Measurements from ENCODE around the gene NTM. TPM values are rescaled to one million over a fixed set of nuclear protein-coding genes. Genes with fewer than 3 reads are reported as not detected.

The NTM gene
- total RNA-seq, 1 experiment from 2014 or later, result 2.7 TPM

DNA sequence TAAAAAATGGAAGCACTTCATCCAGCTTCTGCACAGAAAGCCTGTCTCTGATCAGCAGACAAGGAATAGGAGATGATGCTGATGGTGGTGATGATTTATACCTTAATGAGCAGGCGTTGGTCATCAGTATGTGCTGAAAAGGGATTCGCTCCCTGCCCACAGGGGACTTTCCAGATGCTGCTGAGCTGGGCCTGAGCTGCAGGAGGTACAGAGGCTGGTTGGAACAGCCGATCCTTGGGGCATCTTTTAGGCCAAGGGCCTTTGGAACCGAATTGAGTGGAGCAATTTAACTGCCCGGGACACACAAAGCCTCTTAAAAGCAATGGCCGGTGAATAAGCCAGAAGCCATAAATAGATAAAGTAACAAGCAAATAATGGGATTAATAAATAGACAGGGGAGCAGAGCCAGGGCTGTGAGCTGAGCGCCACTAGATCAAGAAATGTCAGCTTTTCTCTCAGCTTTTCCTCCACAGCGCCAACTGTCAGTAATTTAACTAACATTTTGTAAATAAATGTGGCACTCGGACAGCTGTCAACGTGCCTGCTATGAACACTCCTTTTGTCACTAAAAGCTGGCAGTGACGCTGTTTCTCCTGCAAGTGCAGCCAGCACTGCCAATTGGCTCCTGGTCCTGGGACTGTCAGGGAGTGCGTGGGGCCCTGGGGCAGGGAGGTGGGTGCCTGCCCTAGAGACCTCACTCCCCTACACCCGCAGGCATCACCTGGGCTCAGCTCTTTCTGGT, 562.3 kb downstream of the NTM start:
- no peaks in the 10 kb centered on the region for H3K36me3 ChIP-seq (replicated peaks; ENCODE audit: control insufficient read depth, insufficient read depth, low read length)
- DNase-seq, result no peak
- no peaks in the 10 kb centered on the region for H3K27me3 ChIP-seq (ENCODE audit: control insufficient read depth, insufficient read depth, low read length)
- no peak overlapping the region for H3K4me3 ChIP-seq (ENCODE audit: insufficient read depth, low read depth, low read length)

GRCh38 chr11:131934006-131934405, 563.6 kb downstream of the NTM start:
- no peaks in the 10 kb centered on the region for H3K36me3 ChIP-seq (replicated peaks; ENCODE audit: control insufficient read depth, insufficient read depth, low read length)
- DNase-seq, result no peak
- H3K27me3 ChIP-seq (ENCODE audit: control insufficient read depth, insufficient read depth, low read length), result no peaks in the 10 kb centered on the region
- no peak overlapping the region for H3K4me3 ChIP-seq (ENCODE audit: insufficient read depth, low read depth, low read length)

- H3K4me3 ChIP-seq (ENCODE audit: insufficient read depth, low read depth, low read length), result no peak overlapping the region
- no peaks in the 10 kb centered on the region for H3K27me3 ChIP-seq (ENCODE audit: control insufficient read depth, insufficient read depth, low read length)
- no peak for DNase-seq
- H3K36me3 ChIP-seq (replicated peaks; ENCODE audit: control insufficient read depth, insufficient read depth, low read length), result no peaks in the 10 kb centered on the region
These were observed 567.9 kb downstream of the NTM start for GRCh38 chr11:131938351-131938751.

DNA sequence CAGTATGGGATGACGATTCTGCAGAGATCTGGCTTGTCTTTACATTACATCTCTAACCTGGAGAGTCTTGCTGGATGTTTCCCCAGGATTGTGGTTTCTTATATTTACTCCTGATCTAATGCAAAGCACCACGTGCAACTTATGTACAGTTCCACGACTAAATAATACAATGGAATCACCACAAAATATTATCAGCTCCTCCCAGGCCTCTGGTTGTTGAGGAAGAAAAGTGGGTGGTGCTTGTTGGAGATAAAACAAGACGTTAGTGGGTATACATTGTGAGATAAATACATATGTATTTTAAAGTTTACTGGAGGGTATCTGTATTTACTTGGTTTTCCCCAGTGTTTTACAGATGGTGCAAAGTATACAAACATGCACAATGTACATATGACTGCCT, 569.7 kb downstream of the NTM start:
- no peak for DNase-seq
- H3K36me3 ChIP-seq (replicated peaks; ENCODE audit: control insufficient read depth, insufficient read depth, low read length), result no peaks in the 10 kb centered on the region
- H3K4me3 ChIP-seq (ENCODE audit: insufficient read depth, low read depth, low read length), result no peak overlapping the region
- H3K27me3 ChIP-seq (ENCODE audit: control insufficient read depth, insufficient read depth, low read length), result no peaks in the 10 kb centered on the region

- no peak for DNase-seq
These were observed 572.5 kb downstream of the NTM start for GRCh38 chr11:131942878-131943277.

GRCh38 chr11:131943295-131943694, 572.9 kb downstream of the NTM start:
- H3K4me3 ChIP-seq (ENCODE audit: insufficient read depth, low read depth, low read length), result no peak overlapping the region
- H3K36me3 ChIP-seq (replicated peaks; ENCODE audit: control insufficient read depth, insufficient read depth, low read length), result no peaks in the 10 kb centered on the region
- no peak for DNase-seq
- no peaks in the 10 kb centered on the region for H3K27me3 ChIP-seq (ENCODE audit: control insufficient read depth, insufficient read depth, low read length)

More at GRCh38 chr11:131942878-131943277, 572.5 kb downstream of the NTM start:
- Histone ChIP-seq H3K4me3 (ENCODE audit: insufficient read depth, low read depth, low read length) (no peak overlapping the region), H3K36me3 (replicated peaks; ENCODE audit: control insufficient read depth, insufficient read depth, low read length) (no peaks in the 10 kb centered on the region), H3K27me3 (ENCODE audit: control insufficient read depth, insufficient read depth, low read length) (no peaks in the 10 kb centered on the region)

DNA sequence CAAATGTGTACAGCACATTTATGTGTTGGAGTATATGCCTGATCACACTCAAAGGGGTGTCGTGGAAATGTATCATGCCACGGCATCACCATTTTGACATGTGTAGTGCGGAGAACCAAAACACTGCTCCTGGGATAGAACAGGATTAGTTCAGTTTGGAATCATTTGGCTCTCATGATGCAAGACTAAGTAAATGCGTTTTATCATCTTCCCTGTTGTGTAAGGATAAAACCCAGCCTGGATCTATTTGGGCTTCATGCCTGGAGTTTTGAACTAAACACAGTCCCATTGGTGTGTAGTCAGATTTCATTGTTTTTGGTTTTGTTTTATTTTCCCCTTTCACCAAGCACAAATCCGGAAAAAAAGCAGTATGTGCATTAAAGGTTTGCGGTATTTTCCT, 574.3 kb downstream of the NTM start:
- DNase-seq, result no peak
- no peaks in the 10 kb centered on the region for H3K36me3 ChIP-seq (replicated peaks; ENCODE audit: control insufficient read depth, insufficient read depth, low read length)
- H3K27me3 ChIP-seq (ENCODE audit: control insufficient read depth, insufficient read depth, low read length), result no peaks in the 10 kb centered on the region
- no peak overlapping the region for H3K4me3 ChIP-seq (ENCODE audit: insufficient read depth, low read depth, low read length)

DNA sequence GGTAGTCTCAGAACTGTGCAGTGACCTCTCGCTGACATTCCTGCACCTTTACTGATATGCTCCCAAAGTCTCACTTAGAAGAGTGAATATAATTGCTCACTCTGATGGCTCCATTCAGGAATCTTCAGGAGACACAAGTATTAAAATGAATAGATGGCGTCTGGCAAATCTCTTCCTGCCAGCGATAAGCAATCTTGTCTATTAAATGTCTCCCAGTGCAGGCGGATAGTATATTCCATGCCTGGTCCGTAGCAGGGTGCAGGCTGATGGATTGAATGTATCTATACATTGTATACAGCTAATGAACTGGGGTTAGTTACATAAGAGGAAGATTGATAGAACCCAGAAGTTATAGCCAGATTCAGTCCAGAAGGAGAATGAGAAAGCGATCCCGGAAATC, 575.3 kb downstream of the NTM start:
- no peaks in the 10 kb centered on the region for H3K27me3 ChIP-seq (ENCODE audit: control insufficient read depth, insufficient read depth, low read length)
- no peaks in the 10 kb centered on the region for H3K36me3 ChIP-seq (replicated peaks; ENCODE audit: control insufficient read depth, insufficient read depth, low read length)
- DNase-seq, result no peak
- no peak overlapping the region for H3K4me3 ChIP-seq (ENCODE audit: insufficient read depth, low read depth, low read length)

DNA sequence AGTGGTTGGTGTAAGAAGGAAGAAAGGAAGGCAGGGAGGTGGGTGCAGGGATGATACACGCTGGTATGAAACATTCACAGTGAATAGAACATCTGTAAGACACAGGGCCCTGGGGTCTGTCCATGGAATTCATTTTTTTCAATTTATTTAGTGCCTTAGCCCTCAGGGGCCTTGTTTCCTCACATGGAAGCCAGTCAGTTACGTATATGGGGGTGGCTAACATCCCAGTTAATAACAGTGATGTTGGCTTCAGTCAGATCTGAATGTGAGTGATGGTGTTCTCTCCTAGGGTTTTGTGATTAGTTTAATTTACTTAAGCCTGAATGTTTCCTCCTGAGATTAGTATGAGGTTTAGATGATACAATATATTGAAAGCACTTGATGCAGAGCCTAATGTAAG, 577.1 kb downstream of the NTM start:
- no peak overlapping the region for H3K4me3 ChIP-seq (ENCODE audit: insufficient read depth, low read depth, low read length)
- DNase-seq, result no peak
- H3K27me3 ChIP-seq (ENCODE audit: control insufficient read depth, insufficient read depth, low read length), result no peaks in the 10 kb centered on the region
- no peaks in the 10 kb centered on the region for H3K36me3 ChIP-seq (replicated peaks; ENCODE audit: control insufficient read depth, insufficient read depth, low read length)

DNA sequence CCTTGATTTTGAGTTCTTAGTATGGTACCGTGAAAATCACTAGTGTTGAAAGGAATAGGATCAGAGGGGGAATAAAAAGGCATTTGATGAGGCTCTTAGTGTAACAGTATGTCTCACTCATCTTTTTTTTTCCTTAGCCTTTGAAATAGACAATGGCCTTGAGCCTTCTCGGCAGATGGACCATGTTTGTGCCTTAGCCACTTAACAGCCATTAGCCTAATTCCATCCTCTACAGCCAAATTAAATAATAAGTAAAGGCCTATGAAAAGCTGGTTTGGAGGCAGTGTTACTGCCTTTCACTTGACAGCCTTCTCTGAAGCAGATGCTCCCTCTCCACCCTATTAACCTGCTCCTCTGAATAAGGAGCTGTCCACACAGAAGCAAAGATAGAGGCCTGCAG, 580.7 kb downstream of the NTM start:
- H3K27me3 ChIP-seq (ENCODE audit: control insufficient read depth, insufficient read depth, low read length), result no peaks in the 10 kb centered on the region
- DNase-seq, result no peak
- no peak overlapping the region for H3K4me3 ChIP-seq (ENCODE audit: insufficient read depth, low read depth, low read length)
- no peaks in the 10 kb centered on the region for H3K36me3 ChIP-seq (replicated peaks; ENCODE audit: control insufficient read depth, insufficient read depth, low read length)

DNA sequence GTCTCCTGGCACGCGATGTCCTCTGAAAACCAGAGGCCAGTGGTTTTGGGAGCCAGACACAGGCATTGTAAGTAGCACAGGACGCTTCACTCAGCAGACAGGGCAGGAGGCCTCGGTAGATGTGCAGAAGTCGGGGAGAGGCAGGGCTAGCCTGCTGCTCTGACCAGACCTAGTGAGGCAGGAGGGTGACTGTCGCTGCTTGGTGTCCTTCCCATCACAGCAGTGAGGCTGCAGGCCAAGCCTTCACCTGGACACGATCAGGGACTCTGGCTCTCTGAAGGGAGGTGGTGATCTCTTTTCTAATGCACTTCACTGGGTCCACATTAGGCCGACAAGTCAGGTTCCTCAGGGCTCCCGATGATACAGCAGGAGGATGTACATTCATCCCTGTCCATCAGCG, 583.7 kb downstream of the NTM start:
- Histone ChIP-seq H3K36me3 (replicated peaks; ENCODE audit: control insufficient read depth, insufficient read depth, low read length) (no peaks in the 10 kb centered on the region), H3K4me3 (ENCODE audit: insufficient read depth, low read depth, low read length) (no peak overlapping the region), H3K27me3 (ENCODE audit: control insufficient read depth, insufficient read depth, low read length) (no peaks in the 10 kb centered on the region)
- no peak for DNase-seq

DNA sequence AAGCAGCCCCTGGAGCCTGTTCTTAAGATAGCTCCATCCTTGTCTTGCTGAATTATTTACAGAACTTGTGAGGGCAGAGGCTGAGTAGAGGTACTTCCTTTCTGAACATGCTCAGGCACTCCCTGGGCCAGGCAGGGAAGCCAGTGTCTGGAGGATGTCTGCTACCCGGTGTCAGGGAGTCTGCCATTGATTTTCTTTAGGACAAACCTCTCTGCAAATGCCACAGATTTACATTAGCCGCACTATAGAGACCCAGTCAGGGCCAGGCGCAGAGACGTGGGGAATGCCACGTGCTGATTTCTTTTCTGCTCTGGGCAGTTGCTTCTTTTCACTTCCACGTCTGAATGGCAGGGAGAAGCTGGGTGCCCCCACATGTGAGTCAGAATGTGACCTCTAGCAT, 585.5 kb downstream of the NTM start:
- no peaks in the 10 kb centered on the region for H3K27me3 ChIP-seq (ENCODE audit: control insufficient read depth, insufficient read depth, low read length)
- H3K4me3 ChIP-seq (ENCODE audit: insufficient read depth, low read depth, low read length), result no peak overlapping the region
- DNase-seq, result no peak
- no peaks in the 10 kb centered on the region for H3K36me3 ChIP-seq (replicated peaks; ENCODE audit: control insufficient read depth, insufficient read depth, low read length)

GRCh38 chr11:131957201-131957600, 586.8 kb downstream of the NTM start:
- DNase-seq, result no peak
- Histone ChIP-seq H3K4me3 (ENCODE audit: insufficient read depth, low read depth, low read length) (no peak overlapping the region), H3K27me3 (ENCODE audit: control insufficient read depth, insufficient read depth, low read length) (no peaks in the 10 kb centered on the region), H3K36me3 (replicated peaks; ENCODE audit: control insufficient read depth, insufficient read depth, low read length) (no peaks in the 10 kb centered on the region)

- no peak for DNase-seq
- H3K27me3 ChIP-seq (ENCODE audit: control insufficient read depth, insufficient read depth, low read length), result no peaks in the 10 kb centered on the region
- no peaks in the 10 kb centered on the region for H3K36me3 ChIP-seq (replicated peaks; ENCODE audit: control insufficient read depth, insufficient read depth, low read length)
- no peak overlapping the region for H3K4me3 ChIP-seq (ENCODE audit: insufficient read depth, low read depth, low read length)
These were observed 587.5 kb downstream of the NTM start for GRCh38 chr11:131957875-131958274.

GRCh38 chr11:131962818-131963217, 592.4 kb downstream of the NTM start:
- no peak for DNase-seq
- no peak overlapping the region for H3K4me3 ChIP-seq (ENCODE audit: insufficient read depth, low read depth, low read length)
- no peaks in the 10 kb centered on the region for H3K36me3 ChIP-seq (replicated peaks; ENCODE audit: control insufficient read depth, insufficient read depth, low read length)
- no peaks in the 10 kb centered on the region for H3K27me3 ChIP-seq (ENCODE audit: control insufficient read depth, insufficient read depth, low read length)
